UCSD-AML1 (cell line): ENCODE data around the gene PTGS1.
A peak's percentile ranks its signal among the peaks of the same experiment; 100 is the strongest.

Experiments used
- DNase-seq: peaks from one replicate; lab custom pipeline; 2025; ENCODE audit not compliant: unreplicated experiment; lab: John Stamatoyannopoulos, UW

The PTGS1 gene

GRCh38 chr9:122372856-122373845 lies 2.3 kb downstream of the PTGS1 start:
- DNase-seq, result no peak

DNA sequence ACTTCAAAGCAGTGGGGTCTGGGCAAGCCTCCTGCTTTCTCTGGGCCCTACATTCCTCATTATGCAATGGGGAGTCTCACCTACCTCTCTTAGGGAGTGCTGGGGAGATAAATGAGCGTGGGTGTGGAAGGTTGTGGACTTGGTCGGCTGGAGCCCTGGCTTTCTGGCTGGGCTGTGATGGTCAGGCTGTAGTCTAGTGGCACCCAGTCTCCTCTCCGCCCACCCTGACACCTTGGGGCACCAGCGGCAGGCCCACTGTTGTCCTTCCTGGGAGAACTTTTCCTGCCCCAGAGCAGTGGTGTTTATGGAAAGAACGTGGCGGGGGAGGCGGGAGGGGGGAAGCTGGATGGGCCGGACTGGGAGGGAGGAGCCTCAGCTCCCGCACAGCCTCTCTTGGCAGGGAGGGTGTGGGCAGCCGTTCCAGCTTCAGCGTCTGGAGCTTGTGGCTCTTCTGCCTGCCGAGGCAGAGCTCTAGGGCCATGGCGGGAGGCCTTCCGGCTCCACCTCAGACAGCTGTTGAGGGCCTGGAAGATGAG lies 4.1 kb downstream of the PTGS1 start:
- peak; percentile 53 for DNase-seq

GRCh38 chr9:122376796-122377195 lies 6.0 kb downstream of the PTGS1 start:
- no peak for DNase-seq

- no peak for DNase-seq
Measured at GRCh38 chr9:122377241-122378164, 6.7 kb downstream of the PTGS1 start.

- no peak for DNase-seq
Measured at GRCh38 chr9:122378236-122378635, 7.4 kb downstream of the PTGS1 start.

GRCh38 chr9:122379340-122379739 lies 8.5 kb downstream of the PTGS1 start:
- peak; percentile 34 for DNase-seq

GRCh38 chr9:122380293-122380692 lies 9.5 kb downstream of the PTGS1 start:
- DNase-seq, result no peak

- no peak for DNase-seq
Measured at GRCh38 chr9:122381206-122381950, 10.6 kb downstream of the PTGS1 start.

- DNase-seq, result no peak
Measured at GRCh38 chr9:122382901-122383850, 12.4 kb downstream of the PTGS1 start.

DNA sequence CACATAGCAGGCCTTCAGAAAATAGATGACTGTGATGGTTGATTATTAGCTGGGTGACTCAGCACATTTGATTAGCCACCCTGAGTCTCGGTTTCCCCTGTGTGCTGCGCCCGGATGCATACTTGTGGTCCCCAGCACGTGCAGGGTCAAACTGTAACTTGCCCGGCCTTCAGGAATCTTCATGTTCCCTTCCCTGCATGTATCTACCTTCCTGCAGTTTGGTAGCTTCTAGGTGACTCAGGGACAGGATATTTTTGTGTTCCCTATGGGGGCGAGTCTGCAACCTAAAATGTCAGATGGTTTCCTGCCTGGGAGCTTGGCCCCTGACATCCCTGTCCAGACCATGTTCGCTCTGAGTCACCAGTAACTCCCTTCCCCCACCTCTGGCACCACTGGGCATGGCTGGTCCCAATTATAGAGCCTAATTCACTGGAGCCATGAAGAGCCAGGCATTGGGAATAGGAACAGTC lies 13.2 kb downstream of the PTGS1 start:
- no peak for DNase-seq

GRCh38 chr9:122386311-122386872 lies 15.6 kb downstream of the PTGS1 start:
- DNase-seq, result no peak

GRCh38 chr9:122387536-122387935 lies 16.7 kb downstream of the PTGS1 start:
- DNase-seq, result no peak

DNA sequence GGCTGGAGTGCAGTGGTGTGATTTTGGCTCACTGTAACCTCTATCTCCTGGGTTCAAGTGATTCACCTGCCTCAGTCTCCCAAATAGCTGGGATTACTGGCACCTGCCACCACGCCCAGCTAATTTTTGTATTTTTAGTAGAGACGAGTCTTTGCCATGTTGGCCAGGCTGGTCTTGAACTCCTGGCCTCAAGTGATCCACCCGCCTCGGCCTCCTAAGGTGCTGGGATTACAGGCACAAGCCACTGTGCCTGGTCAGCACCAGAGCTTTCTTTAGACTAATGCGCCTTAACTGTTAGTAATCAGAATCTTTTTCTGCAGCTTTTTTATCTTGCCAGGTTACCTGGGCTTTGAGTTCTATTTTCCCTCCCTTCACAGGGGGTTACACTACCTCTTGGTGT lies 18.4 kb downstream of the PTGS1 start:
- DNase-seq, result no peak

GRCh38 chr9:122389799-122390481 lies 19.1 kb downstream of the PTGS1 start:
- DNase-seq, result peak; percentile 50

DNA sequence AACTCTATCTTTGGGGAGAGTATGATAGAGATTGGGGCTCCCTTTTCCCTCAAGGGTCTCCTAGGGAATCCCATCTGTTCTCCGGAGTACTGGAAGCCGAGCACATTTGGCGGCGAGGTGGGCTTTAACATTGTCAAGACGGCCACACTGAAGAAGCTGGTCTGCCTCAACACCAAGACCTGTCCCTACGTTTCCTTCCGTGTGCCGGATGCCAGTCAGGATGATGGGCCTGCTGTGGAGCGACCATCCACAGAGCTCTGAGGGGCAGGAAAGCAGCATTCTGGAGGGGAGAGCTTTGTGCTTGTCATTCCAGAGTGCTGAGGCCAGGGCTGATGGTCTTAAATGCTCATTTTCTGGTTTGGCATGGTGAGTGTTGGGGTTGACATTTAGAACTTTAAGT lies 21.5 kb downstream of the PTGS1 start:
- no peak for DNase-seq

GRCh38 chr9:122392714-122393113 lies 21.9 kb downstream of the PTGS1 start:
- no peak for DNase-seq

DNA sequence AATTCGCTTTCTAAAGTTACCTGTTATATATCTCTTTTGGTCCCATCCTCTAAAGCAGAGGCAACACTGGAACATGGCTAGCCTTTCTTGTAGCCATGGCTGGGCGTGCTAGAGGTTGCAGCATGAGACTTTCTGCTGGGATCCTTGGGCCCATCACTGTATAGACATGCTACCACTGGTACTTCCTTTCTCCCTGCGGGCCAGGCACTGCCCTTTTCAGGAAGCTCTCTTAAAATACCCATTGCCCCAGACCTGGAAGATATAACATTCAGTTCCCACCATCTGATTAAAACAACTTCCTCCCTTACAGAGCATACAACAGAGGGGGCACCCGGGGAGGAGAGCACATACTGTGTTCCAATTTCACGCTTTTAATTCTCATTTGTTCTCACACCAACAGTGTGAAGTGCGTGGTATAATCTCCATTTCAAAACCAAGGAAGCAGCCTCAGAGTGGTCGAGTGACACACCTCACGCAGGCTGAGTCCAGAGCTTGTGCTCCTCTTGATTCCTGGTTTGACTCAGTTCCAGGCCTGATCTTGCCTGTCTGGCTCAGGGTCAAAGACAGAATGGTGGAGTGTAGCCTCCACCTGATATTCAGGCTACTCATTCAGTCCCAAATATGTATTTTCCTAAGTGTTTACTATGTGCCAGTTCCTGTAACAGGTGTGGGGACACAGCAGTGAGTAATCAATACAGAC lies 22.6 kb downstream of the PTGS1 start:
- no peak for DNase-seq
